ENCODE measurements around the gene USP17L5.
"Not testable (repeated sequence)": the region's sequence is repeated elsewhere in the genome, so short reads cannot be mapped to it uniquely, and the experiment has no call there.

DNA sequence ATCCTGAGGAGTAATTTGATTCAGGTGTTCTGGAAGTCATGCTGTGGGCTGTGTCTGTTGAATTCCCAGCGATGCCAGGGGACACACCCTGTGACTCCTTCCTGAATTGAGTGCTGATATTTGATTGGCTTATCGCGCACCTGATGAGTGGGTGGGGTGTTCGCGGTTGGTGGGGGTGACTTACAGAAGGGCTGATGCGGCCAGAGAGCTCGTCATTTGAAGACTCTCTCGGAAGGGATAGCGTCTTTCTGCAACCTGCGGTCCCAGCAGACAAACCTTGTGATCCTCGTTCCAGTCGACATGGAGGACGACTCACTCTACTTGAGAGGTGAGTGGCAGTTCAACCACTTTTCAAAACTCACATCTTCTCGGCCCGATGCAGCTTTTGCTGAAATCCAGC, 23.6 kb downstream of the USP17L5 start, which contains the start of gene USP17L30:
- not testable (repeated sequence) for TF ChIP-seq EZH2 (IDR thresholded peaks at IDR 0.05; ENCODE audit: borderline replicate concordance, low read depth, low read length, severe bottlenecking); CTCF (IDR thresholded peaks at IDR 0.05; ENCODE audit: extremely low read depth in 1 of 2, insufficient read depth in 1 of 2, low read depth in 1 of 2, low read length in 2 of 2); FOS (IDR thresholded peaks at IDR 0.05; ENCODE audit: borderline replicate concordance, insufficient read depth, low read length); POLR2A (IDR thresholded peaks at IDR 0.05; ENCODE audit: low read depth, low read length); POLR2AphosphoS5 (IDR thresholded peaks at IDR 0.05; ENCODE audit: insufficient read depth, low read depth, low read length); GATA2 (IDR thresholded peaks at IDR 0.05; ENCODE audit: insufficient read depth, insufficient read length, low read depth, low read length); MAX (IDR thresholded peaks at IDR 0.05; ENCODE audit: insufficient read depth, insufficient read length)
